Uterus (tissue), 4 donors: ENCODE data around the gene GABRB1. TPM values are rescaled to one million over a fixed set of nuclear protein-coding genes. Genes with fewer than 3 reads are reported as not detected.

Experiments
- DNase-seq, 2 donors: peaks; one replicate each; pipeline ENCODE4 v3.0.0-alpha.2; 2019 to 2020
- H3K27ac ChIP-seq, 2 donors: fragments of 200-600 bp; sonication (generic); 1 replicate in 1 of 2; 2 replicates in 1 of 2; pipeline ENCODE4 v1.5.1; 2016 to 2018
- H3K27me3 ChIP-seq, 2 donors: fragments of 200-600 bp; sonication (generic); one replicate each; pipeline ENCODE4 v1.5.1; 2018 to 2019; ENCODE audit warnings: control low read depth in 1 of 2
- H3K36me3 ChIP-seq, 2 donors: fragments of 200-600 bp; sonication (generic); one replicate each; pipeline ENCODE4 v1.5.1; 2019; ENCODE audit warnings: control low read depth in 1 of 2
- H3K4me1 ChIP-seq, 2 donors: fragments of 200-600 bp; sonication (generic); one replicate each; pipeline ENCODE4 v1.5.1; 2018 to 2019; ENCODE audit warnings: control low read depth in 1 of 2
- H3K4me3 ChIP-seq, 2 donors: fragments of 200-600 bp; sonication (generic); 1 replicate in 1 of 2; 2 replicates in 1 of 2; pipeline ENCODE4 v1.5.1; 2018 to 2019; ENCODE audit warnings: mild to moderate bottlenecking in 1 of 2
- H3K9me3 ChIP-seq, 2 donors: fragments of 200-600 bp; sonication (generic); one replicate each; pipeline ENCODE4 v1.5.1; 2019; ENCODE audit warnings: control low read depth in 1 of 2
- CTCF ChIP-seq, 4 experiments: fragments of 200-600 bp in 2 of 4; fragments of 450-650 bp in 2 of 4; sonication (generic) in 2 of 4; IDR thresholded peaks; one replicate each; pipeline ENCODE4 v1.5.1; 2016 to 2019; ENCODE audit warnings: antibody characterized with exemption in 4 of 4, mild to moderate bottlenecking in 2 of 4, moderate library complexity in 1 of 4
- POLR2A ChIP-seq, 2 donors: fragments of 450-650 bp; IDR thresholded peaks; one replicate each; pipeline ENCODE4 v1.6.1; 2016; ENCODE audit warnings: antibody characterized with exemption in 2 of 2, mild to moderate bottlenecking in 1 of 2, moderate library complexity in 1 of 2
- intact Hi-C: fragments of 100-400 bp; cut with DNase I; formaldehyde crosslinking; loops from one replicate; pipeline ENCODE4 v1.15.1; 2023; ENCODE audit warnings: low total_unique reads
- total RNA-seq, 4 donors: library from RNA; depleted of rRNA in 3 of 4; stranded (reverse); fragments of >200 nt in 3 of 4; gene quantifications; one replicate each; pipeline versions ENCODE4 v1.1.0 to v1.2.4, GENCODE V29; 2014 to 2023
- donor health status: DM: yes; HTN: yes; CAD: no.

GABRB1 gene
- total RNA-seq, 4 donors from 2014 or later: 1.2 to 1.5 TPM; not detected in 2

GRCh38 chr4:47145630-47146029 is 114.3 kb downstream of the GABRB1 start:
- H3K9me3 ChIP-seq: no peaks in the 10 kb centered on the region
- H3K4me1 ChIP-seq: no peaks in the 10 kb centered on the region
- no peak overlapping the region for H3K27ac ChIP-seq
- intact Hi-C loops: no loop called here
- TF ChIP-seq CTCF (IDR thresholded peaks at IDR 0.05): no peak
- TF ChIP-seq POLR2A (IDR thresholded peaks at IDR 0.05): no peak
- H3K27me3 ChIP-seq: no peaks in the 10 kb centered on the region
- no peak overlapping the region for H3K4me3 ChIP-seq
- no peaks in the 10 kb centered on the region for H3K36me3 ChIP-seq
- DNase-seq: no peak

GRCh38 chr4:47154816-47155370 is 123.5 kb downstream of the GABRB1 start:
- DNase-seq: no peak
- H3K27ac ChIP-seq: no peak overlapping the region
- intact Hi-C loops: no loop called here

GRCh38 chr4:47155919-47156318 is 124.6 kb downstream of the GABRB1 start:
- Histone ChIP-seq H3K4me3 (no peak overlapping the region), H3K27me3 (no peaks in the 10 kb centered on the region), H3K27ac (no peak overlapping the region), H3K9me3 (no peaks in the 10 kb centered on the region), H3K36me3 (no peaks in the 10 kb centered on the region), H3K4me1 (no peaks in the 10 kb centered on the region)
- intact Hi-C loops: no loop called here
- DNase-seq: no peak
- TF ChIP-seq POLR2A (IDR thresholded peaks at IDR 0.05) (no peak), CTCF (IDR thresholded peaks at IDR 0.05) (no peak)

More at GRCh38 chr4:47154816-47155370, 123.5 kb downstream of the GABRB1 start:
- Histone ChIP-seq H3K27me3 (no peaks in the 10 kb centered on the region), H3K9me3 (no peaks in the 10 kb centered on the region), H3K36me3 (no peaks in the 10 kb centered on the region), H3K4me3 (no peak overlapping the region), H3K4me1 (no peaks in the 10 kb centered on the region)
- TF ChIP-seq CTCF (IDR thresholded peaks at IDR 0.05) (no peak), POLR2A (IDR thresholded peaks at IDR 0.05) (no peak)

GRCh38 chr4:47160095-47160494 is 128.7 kb downstream of the GABRB1 start:
- intact Hi-C loops: no loop called here
- no peaks in the 10 kb centered on the region for H3K4me1 ChIP-seq
- no peaks in the 10 kb centered on the region for H3K27me3 ChIP-seq
- TF ChIP-seq POLR2A (IDR thresholded peaks at IDR 0.05) (no peak), CTCF (IDR thresholded peaks at IDR 0.05) (no peak)
- H3K4me3 ChIP-seq: no peak overlapping the region
- H3K27ac ChIP-seq: no peak overlapping the region
- H3K9me3 ChIP-seq: no peaks in the 10 kb centered on the region
- no peaks in the 10 kb centered on the region for H3K36me3 ChIP-seq
- no peak for DNase-seq

- TF ChIP-seq POLR2A (IDR thresholded peaks at IDR 0.05): no peak
- TF ChIP-seq CTCF (IDR thresholded peaks at IDR 0.05): no peak
- DNase-seq: no peak
Measured at GRCh38 chr4:47167081-47168035, 136.0 kb downstream of the GABRB1 start.

More at GRCh38 chr4:47167081-47168035, 136.0 kb downstream of the GABRB1 start:
- intact Hi-C loops: no loop called here
- H3K36me3 ChIP-seq: no peaks in the 10 kb centered on the region
- H3K27me3 ChIP-seq: no peaks in the 10 kb centered on the region
- no peak overlapping the region for H3K27ac ChIP-seq
- no peaks in the 10 kb centered on the region for H3K9me3 ChIP-seq
- no peaks in the 10 kb centered on the region for H3K4me1 ChIP-seq
- no peak overlapping the region for H3K4me3 ChIP-seq
